Medulla oblongata (tissue), 1 donor: ENCODE data around the gene EFNA4.
"Not testable (repeated sequence)": the region's sequence is repeated elsewhere in the genome, so short reads cannot be mapped to it uniquely, and the experiment has no call there.

Experiments used
- DNase-seq: peaks from one replicate; pipeline ENCODE4 v3.0.0-alpha.2; 2015; ENCODE audit errors: extremely low spot score

Gene EFNA4

DNA sequence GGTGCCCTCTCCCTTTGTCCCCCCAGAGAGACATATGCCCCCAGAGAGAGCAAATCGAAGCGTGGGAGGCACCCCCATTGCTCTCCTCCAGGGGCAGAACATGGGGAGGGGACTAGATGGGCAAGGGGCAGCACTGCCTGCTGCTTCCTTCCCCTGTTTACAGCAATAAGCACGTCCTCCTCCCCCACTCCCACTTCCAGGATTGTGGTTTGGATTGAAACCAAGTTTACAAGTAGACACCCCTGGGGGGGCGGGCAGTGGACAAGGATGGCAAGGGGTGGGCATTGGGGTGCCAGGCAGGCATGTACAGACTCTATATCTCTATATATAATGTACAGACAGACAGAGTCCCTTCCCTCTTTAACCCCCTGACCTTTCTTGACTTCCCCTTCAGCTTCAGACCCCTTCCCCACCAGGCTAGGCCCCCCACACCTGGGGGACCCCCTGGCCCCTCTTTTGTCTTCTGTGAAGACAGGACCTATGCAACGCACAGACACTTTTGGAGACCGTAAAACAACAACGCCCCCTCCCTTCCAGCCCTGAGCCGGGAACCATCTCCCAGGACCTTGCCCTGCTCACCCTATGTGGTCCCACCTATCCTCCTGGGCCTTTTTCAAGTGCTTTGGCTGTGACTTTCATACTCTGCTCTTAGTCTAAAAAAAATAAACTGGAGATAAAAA, 23.5 kb downstream of the EFNA4 start:
- no peak for DNase-seq

- peak; percentile 80 for DNase-seq
Observed at GRCh38 chr1:155091071-155092051, 27.8 kb downstream of the EFNA4 start.

DNA sequence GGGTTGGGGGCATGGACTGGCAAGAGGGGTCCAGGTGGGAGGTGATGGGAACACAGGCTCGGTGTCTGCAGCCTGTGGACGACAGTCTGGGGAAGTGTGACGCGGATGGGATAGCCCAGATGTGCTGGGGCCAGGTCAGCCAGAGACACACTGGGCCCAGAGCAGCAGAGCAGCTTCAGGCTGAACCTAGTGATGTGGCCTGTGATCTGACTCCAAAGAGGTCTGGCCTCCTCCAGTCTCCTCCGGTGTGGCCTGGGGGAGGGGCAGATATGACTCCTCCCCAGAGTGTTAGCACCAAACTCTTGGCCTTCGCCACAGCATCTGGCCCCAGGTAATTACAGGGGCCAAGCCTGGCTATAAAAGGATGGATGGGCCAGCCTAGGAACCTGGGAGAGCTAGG, 28.6 kb downstream of the EFNA4 start:
- no peak for DNase-seq

DNA sequence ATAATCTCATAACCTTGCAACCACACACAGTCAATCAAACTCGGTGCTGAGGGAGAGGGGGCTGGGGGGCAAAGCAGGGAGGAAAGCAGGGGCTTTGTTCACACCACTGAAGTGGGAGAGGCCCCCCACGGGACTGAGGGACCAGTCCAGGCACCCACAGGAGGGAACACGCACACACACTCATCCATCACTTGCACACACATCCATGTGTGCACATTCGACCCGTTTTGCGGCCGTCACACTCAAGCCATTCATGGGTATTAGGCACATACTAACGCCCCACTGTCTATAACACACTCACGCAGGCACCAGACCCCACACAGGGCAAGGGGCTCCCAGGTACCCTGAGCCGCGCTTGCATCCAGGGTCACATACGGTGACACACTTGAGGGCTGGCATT, 29.1 kb downstream of the EFNA4 start:
- DNase-seq: no peak

GRCh38 chr1:155093911-155094621, 30.5 kb downstream of the EFNA4 start:
- peak; percentile 63 for DNase-seq

DNA sequence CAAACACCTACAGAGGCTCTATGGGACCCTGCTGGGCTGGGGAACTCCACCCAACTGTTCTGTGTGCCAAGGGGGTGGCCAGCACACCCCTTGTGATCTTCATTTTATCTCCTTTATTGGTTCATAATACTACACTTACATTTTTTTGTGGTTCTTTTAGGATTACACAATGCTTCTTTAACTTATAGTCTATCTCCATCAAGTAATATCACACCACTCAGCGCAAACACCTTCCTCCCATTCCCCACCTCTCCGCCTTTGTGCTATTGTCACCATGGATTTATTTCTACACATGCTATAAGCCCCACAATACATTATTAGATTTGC, 31.0 kb downstream of the EFNA4 start:
- no peak for DNase-seq

GRCh38 chr1:155099331-155099730, 35.8 kb downstream of the EFNA4 start:
- DNase-seq: no peak

GRCh38 chr1:155103325-155103724, 39.8 kb downstream of the EFNA4 start:
- no peak for DNase-seq

- no peak for DNase-seq
Observed at GRCh38 chr1:155104605-155105534, 41.3 kb downstream of the EFNA4 start.

GRCh38 chr1:155105604-155106011, 42.1 kb downstream of the EFNA4 start:
- no peak for DNase-seq

- no peak for DNase-seq
Observed at GRCh38 chr1:155106862-155107261, 43.3 kb downstream of the EFNA4 start.

DNA sequence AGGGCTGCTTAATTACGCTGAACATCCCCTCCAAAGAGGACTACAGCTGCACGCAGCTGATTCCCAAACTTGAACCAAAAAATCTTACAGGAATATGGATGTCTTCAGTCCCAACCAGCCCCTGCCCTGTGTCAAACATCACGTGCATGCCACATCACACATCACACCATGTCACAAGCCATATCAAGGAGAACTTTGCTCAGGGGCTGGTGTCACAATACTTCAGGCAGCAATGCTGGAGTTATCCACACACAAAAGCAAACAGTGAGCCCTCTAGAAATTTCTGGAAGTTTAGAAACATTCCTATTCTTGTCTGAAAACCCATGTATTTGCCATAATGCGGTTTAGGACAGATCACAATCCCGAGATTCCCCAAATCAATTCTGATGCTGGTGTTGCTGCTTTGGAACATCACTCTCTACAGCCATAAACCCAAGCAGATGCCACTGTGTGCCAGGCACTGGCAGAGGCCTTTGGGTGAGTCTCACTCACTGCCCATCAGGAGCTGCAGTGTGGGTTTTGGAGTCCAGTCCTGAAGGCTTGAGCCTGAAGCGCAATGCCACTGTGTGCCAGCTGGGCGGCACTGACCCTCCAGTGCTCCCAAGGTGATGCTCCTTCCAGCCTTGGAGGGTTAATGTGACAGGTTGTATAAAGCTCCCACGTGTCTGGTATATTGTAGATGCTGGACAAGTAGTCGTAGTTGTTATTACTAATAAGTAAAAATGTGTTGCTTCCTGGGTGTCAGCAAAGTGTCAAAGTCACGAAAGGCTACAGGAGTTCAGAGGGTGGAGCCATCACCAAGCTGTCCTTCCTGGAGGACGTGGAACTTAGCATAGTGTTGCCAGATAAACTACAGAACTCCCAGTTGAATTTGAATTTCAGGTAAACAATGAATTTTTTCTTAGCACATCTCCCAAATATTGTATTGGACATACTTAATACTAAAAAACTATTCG, 44.0 kb downstream of the EFNA4 start:
- DNase-seq: no peak

DNA sequence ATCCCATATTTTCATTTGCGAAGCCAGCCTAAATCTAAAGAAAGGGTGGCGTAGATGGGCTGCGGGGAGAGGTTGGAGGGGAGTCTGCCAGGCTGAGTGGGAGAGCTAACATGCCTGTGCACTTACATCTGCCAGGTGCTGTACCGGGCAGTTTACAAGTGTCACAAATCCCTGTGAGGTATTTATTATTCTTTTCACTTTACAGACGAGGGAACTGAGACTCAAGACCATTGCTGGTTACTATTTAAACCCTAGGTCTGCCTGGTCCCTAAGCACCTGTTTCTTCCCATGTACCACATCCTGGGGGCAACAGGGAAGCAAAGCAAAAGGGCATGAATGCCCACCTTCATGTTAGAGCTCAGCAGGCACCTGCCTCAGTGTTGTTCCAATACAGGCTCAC, 44.8 kb downstream of the EFNA4 start:
- no peak for DNase-seq

GRCh38 chr1:155110381-155110780, 46.8 kb downstream of the EFNA4 start:
- DNase-seq: no peak

DNA sequence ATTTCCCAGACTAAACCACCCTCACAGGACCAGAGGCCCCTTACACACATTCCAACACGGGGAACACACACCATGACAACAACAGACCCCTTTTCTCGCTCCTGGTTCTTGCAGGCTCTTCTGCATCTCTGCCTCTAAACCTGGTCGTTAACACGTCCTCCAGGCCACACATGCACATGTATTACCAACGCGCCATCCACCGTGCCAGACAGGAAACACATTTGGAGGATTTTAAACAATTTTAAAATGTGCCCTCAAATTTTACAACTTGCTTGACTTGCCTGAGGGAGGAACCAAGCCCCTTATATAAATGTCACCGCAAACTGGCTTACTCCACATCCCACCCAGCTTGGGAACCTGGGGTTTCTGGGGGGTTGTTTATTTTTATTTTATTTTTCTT, 47.3 kb downstream of the EFNA4 start:
- no peak for DNase-seq

DNA sequence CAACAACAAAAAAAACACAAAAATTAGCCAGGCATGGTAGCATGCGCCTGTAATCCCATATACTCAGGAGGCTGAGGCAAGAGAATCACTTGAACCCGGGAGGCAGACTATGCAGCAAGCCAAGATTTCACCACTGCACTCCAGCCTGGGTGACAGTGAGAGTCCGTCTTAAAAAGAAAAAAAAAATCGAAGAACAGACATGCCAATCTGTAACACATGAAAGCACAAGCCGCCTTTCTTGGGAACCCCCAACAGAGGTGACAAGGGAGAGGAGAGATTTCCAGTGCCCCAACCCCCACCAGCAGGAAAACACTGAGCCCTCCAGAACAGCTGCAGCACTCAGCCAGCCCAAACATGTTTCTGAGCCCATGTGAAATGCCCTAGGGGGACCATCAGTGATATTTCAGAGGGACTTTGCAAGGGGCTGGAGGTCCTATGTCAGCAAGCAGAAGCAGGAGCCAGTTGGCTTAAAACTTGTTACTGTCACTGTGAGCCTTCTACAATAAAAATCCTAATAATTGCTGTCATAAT, 50.0 kb downstream of the EFNA4 start:
- DNase-seq: no peak

GRCh38 chr1:155116113-155116764, 52.7 kb downstream of the EFNA4 start:
- DNase-seq: no peak

- DNase-seq: no peak
Observed at GRCh38 chr1:155117610-155118009, 54.1 kb downstream of the EFNA4 start.

GRCh38 chr1:155118090-155118489, 54.5 kb downstream of the EFNA4 start:
- not testable (repeated sequence) for DNase-seq
